IMR-90 (cell line): ENCODE results near the gene VPS35L.
"Not testable (repeated sequence)": the region's sequence is repeated elsewhere in the genome, so short reads cannot be mapped to it uniquely, and the experiment has no call there.

Source experiments
- NFE2L2 ChIP-seq: fragments of 150-350 bp; IDR thresholded peaks from 2 replicates; pipeline ENCODE4 v1.6.1; 2016; ENCODE audit warnings: low read depth, mild to moderate bottlenecking, low read length
- POLR2A ChIP-seq: IDR thresholded peaks from 2 replicates; pipeline ENCODE4 v1.6.1; 2012; ENCODE audit warnings: mild to moderate bottlenecking, low read depth, low read length
- RAD21 ChIP-seq: IDR thresholded peaks from 2 replicates; pipeline ENCODE4 v1.6.1; 2012; ENCODE audit warnings: low read length, improper control_type of control experiment
- SMC3 ChIP-seq: fragments of 150-350 bp; IDR thresholded peaks from 2 replicates; pipeline ENCODE4 v1.6.1; 2016; ENCODE audit warnings: low read depth, mild to moderate bottlenecking, antibody characterized with exemption, low read length, moderate library complexity
- TF ChIP-seq, protein P1 (sequence below): conservative IDR thresholded peaks from 2 replicates; pipeline ENCODE4 v1.5.1; 2012; ENCODE audit warnings: mild to moderate bottlenecking, low read depth, low read length, improper control_type of control experiment

GRCh38 chr16:19716728-19717127 is 161.2 kb downstream of the VPS35L start:
- TF ChIP-seq, protein P1, sequence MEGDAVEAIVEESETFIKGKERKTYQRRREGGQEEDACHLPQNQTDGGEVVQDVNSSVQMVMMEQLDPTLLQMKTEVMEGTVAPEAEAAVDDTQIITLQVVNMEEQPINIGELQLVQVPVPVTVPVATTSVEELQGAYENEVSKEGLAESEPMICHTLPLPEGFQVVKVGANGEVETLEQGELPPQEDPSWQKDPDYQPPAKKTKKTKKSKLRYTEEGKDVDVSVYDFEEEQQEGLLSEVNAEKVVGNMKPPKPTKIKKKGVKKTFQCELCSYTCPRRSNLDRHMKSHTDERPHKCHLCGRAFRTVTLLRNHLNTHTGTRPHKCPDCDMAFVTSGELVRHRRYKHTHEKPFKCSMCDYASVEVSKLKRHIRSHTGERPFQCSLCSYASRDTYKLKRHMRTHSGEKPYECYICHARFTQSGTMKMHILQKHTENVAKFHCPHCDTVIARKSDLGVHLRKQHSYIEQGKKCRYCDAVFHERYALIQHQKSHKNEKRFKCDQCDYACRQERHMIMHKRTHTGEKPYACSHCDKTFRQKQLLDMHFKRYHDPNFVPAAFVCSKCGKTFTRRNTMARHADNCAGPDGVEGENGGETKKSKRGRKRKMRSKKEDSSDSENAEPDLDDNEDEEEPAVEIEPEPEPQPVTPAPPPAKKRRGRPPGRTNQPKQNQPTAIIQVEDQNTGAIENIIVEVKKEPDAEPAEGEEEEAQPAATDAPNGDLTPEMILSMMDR = not testable (repeated sequence)
- not testable (repeated sequence) for TF ChIP-seq RAD21, POLR2A, NFE2L2, SMC3
